ENCODE data around the gene CDKN1B.

DNA sequence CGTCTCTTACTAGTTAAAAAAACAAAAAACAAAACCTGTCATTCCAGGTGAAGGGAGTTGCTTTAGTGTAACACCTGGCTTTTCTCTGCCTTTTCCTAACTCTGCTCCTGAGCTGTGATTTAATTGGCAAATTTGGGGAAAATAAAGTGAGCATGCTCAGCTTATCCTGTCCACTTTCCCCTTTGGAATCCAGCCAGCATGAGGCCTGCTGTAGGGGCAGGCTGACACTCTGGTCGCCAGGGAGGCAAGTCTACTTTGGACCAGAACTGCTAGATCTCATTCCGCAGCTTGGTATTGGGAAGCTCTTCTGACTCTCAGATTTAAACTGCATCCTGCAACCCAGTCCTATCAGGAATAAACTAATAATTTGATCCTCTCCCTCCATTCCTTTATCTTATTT is 30.1 kb downstream of the CDKN1B start:
- TF ChIP-seq, protein P1, sequence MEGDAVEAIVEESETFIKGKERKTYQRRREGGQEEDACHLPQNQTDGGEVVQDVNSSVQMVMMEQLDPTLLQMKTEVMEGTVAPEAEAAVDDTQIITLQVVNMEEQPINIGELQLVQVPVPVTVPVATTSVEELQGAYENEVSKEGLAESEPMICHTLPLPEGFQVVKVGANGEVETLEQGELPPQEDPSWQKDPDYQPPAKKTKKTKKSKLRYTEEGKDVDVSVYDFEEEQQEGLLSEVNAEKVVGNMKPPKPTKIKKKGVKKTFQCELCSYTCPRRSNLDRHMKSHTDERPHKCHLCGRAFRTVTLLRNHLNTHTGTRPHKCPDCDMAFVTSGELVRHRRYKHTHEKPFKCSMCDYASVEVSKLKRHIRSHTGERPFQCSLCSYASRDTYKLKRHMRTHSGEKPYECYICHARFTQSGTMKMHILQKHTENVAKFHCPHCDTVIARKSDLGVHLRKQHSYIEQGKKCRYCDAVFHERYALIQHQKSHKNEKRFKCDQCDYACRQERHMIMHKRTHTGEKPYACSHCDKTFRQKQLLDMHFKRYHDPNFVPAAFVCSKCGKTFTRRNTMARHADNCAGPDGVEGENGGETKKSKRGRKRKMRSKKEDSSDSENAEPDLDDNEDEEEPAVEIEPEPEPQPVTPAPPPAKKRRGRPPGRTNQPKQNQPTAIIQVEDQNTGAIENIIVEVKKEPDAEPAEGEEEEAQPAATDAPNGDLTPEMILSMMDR (conservative IDR thresholded peaks at IDR 0.05; ENCODE audit: low read depth in 2 of 2) = no peak
- TF ChIP-seq EZH2 (IDR thresholded peaks at IDR 0.05; ENCODE audit: low read depth, unreplicated experiment) (no peak), EZH2phosphoT487 (IDR thresholded peaks at IDR 0.05; ENCODE audit: unreplicated experiment) (no peak), POLR2AphosphoS5 (IDR thresholded peaks at IDR 0.05; ENCODE audit: low read depth) (no peak), CREB1 (CRISPR knock-in tag; IDR thresholded peaks at IDR 0.05; ENCODE audit: low read depth) (no peak), JUNB (IDR thresholded peaks at IDR 0.05; ENCODE audit: unreplicated experiment) (no peak), NANOG (IDR thresholded peaks at IDR 0.05; ENCODE audit: borderline replicate concordance) (no peak)
- TF ChIP-seq, protein P2, sequence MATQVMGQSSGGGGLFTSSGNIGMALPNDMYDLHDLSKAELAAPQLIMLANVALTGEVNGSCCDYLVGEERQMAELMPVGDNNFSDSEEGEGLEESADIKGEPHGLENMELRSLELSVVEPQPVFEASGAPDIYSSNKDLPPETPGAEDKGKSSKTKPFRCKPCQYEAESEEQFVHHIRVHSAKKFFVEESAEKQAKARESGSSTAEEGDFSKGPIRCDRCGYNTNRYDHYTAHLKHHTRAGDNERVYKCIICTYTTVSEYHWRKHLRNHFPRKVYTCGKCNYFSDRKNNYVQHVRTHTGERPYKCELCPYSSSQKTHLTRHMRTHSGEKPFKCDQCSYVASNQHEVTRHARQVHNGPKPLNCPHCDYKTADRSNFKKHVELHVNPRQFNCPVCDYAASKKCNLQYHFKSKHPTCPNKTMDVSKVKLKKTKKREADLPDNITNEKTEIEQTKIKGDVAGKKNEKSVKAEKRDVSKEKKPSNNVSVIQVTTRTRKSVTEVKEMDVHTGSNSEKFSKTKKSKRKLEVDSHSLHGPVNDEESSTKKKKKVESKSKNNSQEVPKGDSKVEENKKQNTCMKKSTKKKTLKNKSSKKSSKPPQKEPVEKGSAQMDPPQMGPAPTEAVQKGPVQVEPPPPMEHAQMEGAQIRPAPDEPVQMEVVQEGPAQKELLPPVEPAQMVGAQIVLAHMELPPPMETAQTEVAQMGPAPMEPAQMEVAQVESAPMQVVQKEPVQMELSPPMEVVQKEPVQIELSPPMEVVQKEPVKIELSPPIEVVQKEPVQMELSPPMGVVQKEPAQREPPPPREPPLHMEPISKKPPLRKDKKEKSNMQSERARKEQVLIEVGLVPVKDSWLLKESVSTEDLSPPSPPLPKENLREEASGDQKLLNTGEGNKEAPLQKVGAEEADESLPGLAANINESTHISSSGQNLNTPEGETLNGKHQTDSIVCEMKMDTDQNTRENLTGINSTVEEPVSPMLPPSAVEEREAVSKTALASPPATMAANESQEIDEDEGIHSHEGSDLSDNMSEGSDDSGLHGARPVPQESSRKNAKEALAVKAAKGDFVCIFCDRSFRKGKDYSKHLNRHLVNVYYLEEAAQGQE (IDR thresholded peaks at IDR 0.05; ENCODE audit: unreplicated experiment) = no peak
- TF ChIP-seq, protein P3, sequence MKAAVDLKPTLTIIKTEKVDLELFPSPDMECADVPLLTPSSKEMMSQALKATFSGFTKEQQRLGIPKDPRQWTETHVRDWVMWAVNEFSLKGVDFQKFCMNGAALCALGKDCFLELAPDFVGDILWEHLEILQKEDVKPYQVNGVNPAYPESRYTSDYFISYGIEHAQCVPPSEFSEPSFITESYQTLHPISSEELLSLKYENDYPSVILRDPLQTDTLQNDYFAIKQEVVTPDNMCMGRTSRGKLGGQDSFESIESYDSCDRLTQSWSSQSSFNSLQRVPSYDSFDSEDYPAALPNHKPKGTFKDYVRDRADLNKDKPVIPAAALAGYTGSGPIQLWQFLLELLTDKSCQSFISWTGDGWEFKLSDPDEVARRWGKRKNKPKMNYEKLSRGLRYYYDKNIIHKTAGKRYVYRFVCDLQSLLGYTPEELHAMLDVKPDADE (IDR thresholded peaks at IDR 0.05) = no peak

All from GM23338 (cell line).